H9 (cell line): Measurements from ENCODE around the gene INPP4A. TPM values are rescaled to one million over a fixed set of nuclear protein-coding genes. Genes with fewer than 3 reads are reported as not detected.

ENCODE experiments used
- DNase-seq: peaks from one replicate; pipeline ENCODE4 v3.0.0-alpha.2; 2017
- H2AFZ ChIP-seq: one replicate; pipeline ENCODE4 v1.6.1; 2013; ENCODE audit warnings: mild to moderate bottlenecking, low read length, control low read depth, moderate library complexity
- H2AK5ac ChIP-seq: 2 replicates; pipeline ENCODE4 v1.6.1; 2013; ENCODE audit warnings: low read length, control low read depth, mixed read lengths; ENCODE audit not compliant: insufficient read length
- H2BK120ac ChIP-seq: one replicate; pipeline ENCODE4 v1.6.1; 2013; ENCODE audit warnings: low read depth, mild to moderate bottlenecking, low read length, control low read depth, inconsistent platforms; ENCODE audit not compliant: poor library complexity, severe bottlenecking
- H2BK12ac ChIP-seq: 2 replicates; pipeline ENCODE4 v1.6.1; 2013; ENCODE audit warnings: low read length, control low read depth, mixed read lengths, low read depth; ENCODE audit not compliant: insufficient read length
- H2BK15ac ChIP-seq: 2 replicates; pipeline ENCODE4 v1.6.1; 2013; ENCODE audit warnings: low read depth, low read length, control low read depth
- H2BK20ac ChIP-seq: one replicate; pipeline ENCODE4 v1.6.1; 2013; ENCODE audit warnings: low read depth, mild to moderate bottlenecking, low read length, control low read depth, inconsistent platforms; ENCODE audit not compliant: poor library complexity, severe bottlenecking
- H2BK5ac ChIP-seq: 2 replicates; pipeline ENCODE4 v1.6.1; 2013; ENCODE audit warnings: low read length, control low read depth, mixed read lengths; ENCODE audit not compliant: insufficient read length
- H3K14ac ChIP-seq: 2 replicates; pipeline ENCODE4 v1.6.1; 2013; ENCODE audit warnings: low read length, control low read depth; ENCODE audit not compliant: insufficient read depth
- H3K18ac ChIP-seq: 2 replicates; pipeline ENCODE4 v1.6.1; 2013; ENCODE audit warnings: low read depth, mild to moderate bottlenecking, mixed read lengths, low read length, control low read depth; ENCODE audit not compliant: insufficient read length
- H3K23ac ChIP-seq: 2 replicates; pipeline ENCODE4 v1.6.1; 2013; ENCODE audit warnings: low read length, control low read depth, mixed read lengths, low read depth; ENCODE audit not compliant: insufficient read length
- H3K23me2 ChIP-seq: 2 replicates; pipeline ENCODE4 v1.6.1; 2013; ENCODE audit warnings: low read depth, mild to moderate bottlenecking, mixed read lengths, low read length, control low read depth; ENCODE audit not compliant: insufficient read length, poor library complexity, severe bottlenecking
- H3K27ac ChIP-seq: 2 replicates; pipeline ENCODE4 v1.5.1; 2013; ENCODE audit warnings: low read length, control low read depth, mixed read lengths, low read depth; ENCODE audit not compliant: insufficient read length
- H3K27me3 ChIP-seq: 2 replicates; pipeline ENCODE4 v1.6.1; 2013; ENCODE audit warnings: low read length, control low read depth, inconsistent platforms; ENCODE audit not compliant: insufficient read depth
- H3K4ac ChIP-seq: 2 replicates; pipeline ENCODE4 v1.6.1; 2013; ENCODE audit warnings: low read depth, mild to moderate bottlenecking, control low read depth, inconsistent platforms, low read length, moderate library complexity
- H3K4me1 ChIP-seq: 2 replicates; pipeline ENCODE4 v1.6.1; 2013; ENCODE audit warnings: low read length, control low read depth, inconsistent platforms; ENCODE audit not compliant: insufficient read depth
- H3K4me2 ChIP-seq: 2 replicates; pipeline ENCODE4 v1.6.1; 2013; ENCODE audit warnings: low read length, control low read depth, mixed read lengths; ENCODE audit not compliant: insufficient read length, insufficient read depth
- H3K56ac ChIP-seq: 2 replicates; pipeline ENCODE4 v1.6.1; 2013; ENCODE audit warnings: low read depth, mild to moderate bottlenecking, mixed read lengths, low read length, control low read depth; ENCODE audit not compliant: insufficient read length
- H3K79me1 ChIP-seq: 2 replicates; pipeline ENCODE4 v1.6.1; 2013; ENCODE audit warnings: low read depth, mild to moderate bottlenecking, moderate library complexity, low read length, control low read depth, inconsistent platforms; ENCODE audit not compliant: insufficient read depth, poor library complexity, severe bottlenecking
- H3K79me2 ChIP-seq: 2 replicates; pipeline ENCODE4 v1.6.1; 2013; ENCODE audit warnings: low read length, control low read depth, inconsistent platforms; ENCODE audit not compliant: insufficient read depth
- H3K9ac ChIP-seq: 2 replicates; pipeline ENCODE4 v1.6.1; 2013; ENCODE audit warnings: low read length, control low read depth, mixed read lengths; ENCODE audit not compliant: insufficient read length; ENCODE audit errors: extremely low read depth
- H3K9me3 ChIP-seq: one replicate; pipeline ENCODE4 v1.6.1; 2013; ENCODE audit warnings: low read depth, low read length, inconsistent platforms; ENCODE audit not compliant: control insufficient read depth
- H3T11ph ChIP-seq: one replicate; pipeline ENCODE4 v1.6.1; 2013; ENCODE audit warnings: mild to moderate bottlenecking, low read length, control low read depth, inconsistent platforms
- H4K20me1 ChIP-seq: one replicate; pipeline ENCODE4 v1.6.1; 2013; ENCODE audit not compliant: control insufficient read depth, insufficient read length, insufficient read depth
- H4K5ac ChIP-seq: 2 replicates; pipeline ENCODE4 v1.6.1; 2013; ENCODE audit warnings: low read depth, mild to moderate bottlenecking, mixed read lengths, low read length, control low read depth; ENCODE audit not compliant: insufficient read length
- H4K8ac ChIP-seq: replicated peaks from 2 replicates; pipeline ENCODE4 v1.6.1; 2013; ENCODE audit warnings: low read length, control low read depth, mixed read lengths, low read depth; ENCODE audit not compliant: insufficient read length
- H4K91ac ChIP-seq: 2 replicates; pipeline ENCODE4 v1.6.1; 2013; ENCODE audit warnings: low read depth, mild to moderate bottlenecking, moderate library complexity, mixed read lengths, low read length, control low read depth; ENCODE audit not compliant: insufficient read length
- H3K27ac Mint-ChIP-seq, 3 experiments: 2 replicates in 2 of 3; 3 replicates in 1 of 3; pipeline ENCODE4 v1.8.0; 2020 to 2021; ENCODE audit warnings: mixed read lengths in 3 of 3, mild to moderate bottlenecking in 1 of 3, moderate library complexity in 1 of 3
- H3K27me3 Mint-ChIP-seq: 2 replicates; pipeline ENCODE4 v1.8.0; 2021; ENCODE audit warnings: low read depth, mild to moderate bottlenecking, moderate library complexity, mixed read lengths
- H3K36me3 Mint-ChIP-seq, 3 experiments: 2 replicates in 2 of 3; 3 replicates in 1 of 3; pipeline ENCODE4 v1.8.0; 2020 to 2021; ENCODE audit warnings: low read depth in 3 of 3, mixed read lengths in 3 of 3; ENCODE audit not compliant: insufficient read depth in 1 of 3
- H3K4me1 Mint-ChIP-seq, 2 experiments: 2 replicates each; pipeline ENCODE4 v1.8.0; 2020; ENCODE audit warnings: mixed read lengths in 2 of 2
- H3K4me3 Mint-ChIP-seq, 2 experiments: 2 replicates in 1 of 2; 3 replicates in 1 of 2; pipeline ENCODE4 v1.8.0; 2020 to 2021; ENCODE audit warnings: mild to moderate bottlenecking in 2 of 2, mixed read lengths in 2 of 2, moderate library complexity in 1 of 2
- H3K9me3 Mint-ChIP-seq, 2 experiments: 2 replicates in 1 of 2; 3 replicates in 1 of 2; pipeline ENCODE4 v1.8.0; 2020; ENCODE audit warnings: mild to moderate bottlenecking in 2 of 2, mixed read lengths in 2 of 2, moderate library complexity in 1 of 2
- WGBS: extraction: QIAGEN DNeasy Blood & Tissue Kit; methylation state at CpG from one replicate; pipeline ENCODE4 v1.1.7; 2013; ENCODE audit warnings: missing lambda C conversion rate, low lambda C conversion rate, mixed read lengths; ENCODE audit not compliant: insufficient read length; ENCODE audit errors: extremely low coverage; 5-methylcytosine and 5-hydroxymethylcytosine counted together
- total RNA-seq: library from RNA; stranded (reverse); gene quantifications from 2 replicates; pipeline ENCODE4 v1.2.1, GENCODE V29; 2021
- TF ChIP-seq, protein P1 (sequence below): fragments of 200-600 bp; sonication (generic); conservative IDR thresholded peaks from 3 replicates; pipeline ENCODE4 v1.8.0; 2021; ENCODE audit warnings: antibody characterized with exemption, mild to moderate bottlenecking

INPP4A gene
- total RNA-seq, 1 experiment from 2014 or later = 55.2 TPM

DNA sequence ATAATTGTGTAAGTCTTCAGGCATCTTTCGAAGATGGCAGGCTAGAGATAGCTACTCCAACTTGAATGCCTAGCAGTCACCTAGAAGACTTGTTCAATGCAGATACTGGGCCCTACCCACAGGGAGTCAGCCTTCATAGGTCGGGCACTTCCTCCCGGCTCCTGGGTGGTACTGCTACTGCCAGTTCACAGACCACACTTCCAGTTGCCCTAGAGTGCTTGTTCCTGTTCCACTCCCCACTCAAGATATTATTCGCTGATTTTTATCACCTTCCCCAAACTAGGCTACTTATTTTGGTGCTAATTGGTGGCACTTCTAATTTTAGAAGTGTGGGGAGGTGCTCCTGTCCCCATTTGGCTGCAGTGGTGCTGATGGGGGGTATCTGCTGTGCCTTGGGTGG, 34.2 kb downstream of the INPP4A start:
- Histone ChIP-seq H3K18ac (no peak overlapping the region), H3T11ph (no peak overlapping the region), H2BK15ac (no peak overlapping the region), H3K79me1 (no peaks in the 10 kb centered on the region), H3K79me2 (peaks cover 2% of the 10 kb centered on the region; the same call in 1 of the 2 replicates), H3K4me2 (no peak overlapping the region), H3K4me1 (no peaks in the 10 kb centered on the region; the same call in 1 of the 2 replicates), H2AFZ (no peak overlapping the region), H4K91ac (no peak overlapping the region), H2BK5ac (no peak overlapping the region), H3K56ac (no peak overlapping the region), H4K20me1 (no peaks in the 10 kb centered on the region), H3K23ac (no peak overlapping the region), H4K8ac (no peak overlapping the region), H3K9ac (no peak overlapping the region), H3K14ac (no peak overlapping the region), H2AK5ac (no peak overlapping the region), H2BK20ac (no peak overlapping the region), H4K5ac (no peak overlapping the region), H3K9me3 (no peaks in the 10 kb centered on the region), H2BK120ac (no peak overlapping the region), H3K4ac (no peak overlapping the region), H3K27ac (no peak overlapping the region), H3K27me3 (no peaks in the 10 kb centered on the region), H2BK12ac (no peak overlapping the region), H3K23me2 (no peaks in the 10 kb centered on the region)
- Mint-ChIP-seq H3K9me3 (no peaks in the 10 kb centered on the region), H3K27me3 (no peaks in the 10 kb centered on the region; the same call in 1 of the 2 replicates), H3K4me3 (no peak overlapping the region), H3K4me1 (peaks cover 78 to 84% of the 10 kb centered on the region in 2 experiments), H3K27ac (no peak overlapping the region), H3K36me3 (peaks cover 0 to 4% (median 0%) of the 10 kb centered on the region in 3 experiments; a peak in 3 of 7 replicates)
- DNase-seq = no peak
- TF ChIP-seq, protein P1, sequence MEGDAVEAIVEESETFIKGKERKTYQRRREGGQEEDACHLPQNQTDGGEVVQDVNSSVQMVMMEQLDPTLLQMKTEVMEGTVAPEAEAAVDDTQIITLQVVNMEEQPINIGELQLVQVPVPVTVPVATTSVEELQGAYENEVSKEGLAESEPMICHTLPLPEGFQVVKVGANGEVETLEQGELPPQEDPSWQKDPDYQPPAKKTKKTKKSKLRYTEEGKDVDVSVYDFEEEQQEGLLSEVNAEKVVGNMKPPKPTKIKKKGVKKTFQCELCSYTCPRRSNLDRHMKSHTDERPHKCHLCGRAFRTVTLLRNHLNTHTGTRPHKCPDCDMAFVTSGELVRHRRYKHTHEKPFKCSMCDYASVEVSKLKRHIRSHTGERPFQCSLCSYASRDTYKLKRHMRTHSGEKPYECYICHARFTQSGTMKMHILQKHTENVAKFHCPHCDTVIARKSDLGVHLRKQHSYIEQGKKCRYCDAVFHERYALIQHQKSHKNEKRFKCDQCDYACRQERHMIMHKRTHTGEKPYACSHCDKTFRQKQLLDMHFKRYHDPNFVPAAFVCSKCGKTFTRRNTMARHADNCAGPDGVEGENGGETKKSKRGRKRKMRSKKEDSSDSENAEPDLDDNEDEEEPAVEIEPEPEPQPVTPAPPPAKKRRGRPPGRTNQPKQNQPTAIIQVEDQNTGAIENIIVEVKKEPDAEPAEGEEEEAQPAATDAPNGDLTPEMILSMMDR = no peak
- WGBS = no CpG with 5 or more reads among the region's 4 CpGs
